AG10803 (cell line): ENCODE measurements around the gene KCNT2.

Source experiments
- DNase-seq: peaks from one replicate; pipeline ENCODE4 v3.0.0; 2010; ENCODE audit warnings: low read depth
- H3K4me3 ChIP-seq: 2 replicates; pipeline ENCODE4 v1.5.1; 2011; ENCODE audit warnings: mild to moderate bottlenecking, low read length, control low read depth
- CTCF ChIP-seq: conservative IDR thresholded peaks from 2 replicates; pipeline ENCODE4 v1.5.1; 2011; ENCODE audit warnings: mild to moderate bottlenecking, low read length, control low read depth, inconsistent platforms

The KCNT2 gene

GRCh38 chr1:196393742-196394141 is 214.5 kb downstream of the KCNT2 start:
- H3K4me3 ChIP-seq, result no peak overlapping the region
- DNase-seq, result peak; percentile 68
- no peak for TF ChIP-seq CTCF

- no peak for DNase-seq
- no peak overlapping the region for H3K4me3 ChIP-seq
- no peak for TF ChIP-seq CTCF
These were observed 215.0 kb downstream of the KCNT2 start for GRCh38 chr1:196393282-196393681.

- H3K4me3 ChIP-seq, result no peak overlapping the region
- TF ChIP-seq CTCF, result no peak
- peak; percentile 12 for DNase-seq
These were observed 220.5 kb downstream of the KCNT2 start for GRCh38 chr1:196387766-196388165.

- DNase-seq, result no peak
- H3K4me3 ChIP-seq, result no peak overlapping the region
- TF ChIP-seq CTCF, result no peak
These were observed 223.1 kb downstream of the KCNT2 start for GRCh38 chr1:196385109-196385508.

GRCh38 chr1:196382383-196382782 is 225.9 kb downstream of the KCNT2 start:
- DNase-seq, result no peak
- TF ChIP-seq CTCF, result no peak
- H3K4me3 ChIP-seq, result no peak overlapping the region

GRCh38 chr1:196381544-196381943 is 226.7 kb downstream of the KCNT2 start:
- H3K4me3 ChIP-seq, result no peak overlapping the region
- no peak for TF ChIP-seq CTCF
- no peak for DNase-seq

- no peak for DNase-seq
- H3K4me3 ChIP-seq, result no peak overlapping the region
- TF ChIP-seq CTCF, result no peak
These were observed 227.9 kb downstream of the KCNT2 start for GRCh38 chr1:196380316-196380715.
